Retina (tissue), 1 donor: Measurements from ENCODE around the gene TRIM62.
A peak's percentile ranks its signal among the peaks of the same experiment; 100 is the strongest.

Experiments
- DNase-seq: peaks from one replicate; pipeline ENCODE4 v3.0.0-alpha.2; 2016

Gene TRIM62

DNA sequence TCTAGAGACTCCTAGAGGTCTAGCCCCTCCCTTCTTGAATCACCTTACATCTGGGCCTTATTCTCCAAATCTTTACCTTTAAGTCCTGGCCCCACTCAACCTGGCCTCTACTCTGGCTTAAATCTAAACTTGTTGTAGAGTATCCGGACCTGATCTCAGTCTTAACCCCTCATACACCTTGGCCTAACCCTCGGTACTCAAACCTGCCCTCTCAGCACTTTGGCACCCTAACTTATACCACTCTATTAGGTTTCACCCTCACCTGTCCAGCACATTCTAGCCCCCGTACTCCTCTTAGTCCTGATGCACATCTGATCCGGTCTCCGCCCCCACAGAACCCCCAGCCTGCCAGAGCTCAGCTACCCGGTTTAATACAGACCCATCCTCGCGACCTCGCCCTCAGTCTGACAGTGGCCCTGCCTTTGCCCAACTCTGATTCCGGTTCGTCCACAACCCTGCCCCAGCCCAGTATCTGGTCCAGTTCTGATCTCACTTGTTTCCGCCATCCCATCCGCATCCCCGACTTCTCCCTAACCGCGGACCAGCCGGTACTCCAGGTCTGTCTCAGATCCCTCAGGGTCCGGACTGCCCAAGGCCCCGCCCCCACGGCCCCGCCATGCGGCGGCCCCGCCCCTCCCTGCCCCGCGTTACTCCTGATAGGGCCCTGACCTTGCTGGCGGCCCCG is 1.5 kb downstream of the TRIM62 start:
- no peak for DNase-seq

DNA sequence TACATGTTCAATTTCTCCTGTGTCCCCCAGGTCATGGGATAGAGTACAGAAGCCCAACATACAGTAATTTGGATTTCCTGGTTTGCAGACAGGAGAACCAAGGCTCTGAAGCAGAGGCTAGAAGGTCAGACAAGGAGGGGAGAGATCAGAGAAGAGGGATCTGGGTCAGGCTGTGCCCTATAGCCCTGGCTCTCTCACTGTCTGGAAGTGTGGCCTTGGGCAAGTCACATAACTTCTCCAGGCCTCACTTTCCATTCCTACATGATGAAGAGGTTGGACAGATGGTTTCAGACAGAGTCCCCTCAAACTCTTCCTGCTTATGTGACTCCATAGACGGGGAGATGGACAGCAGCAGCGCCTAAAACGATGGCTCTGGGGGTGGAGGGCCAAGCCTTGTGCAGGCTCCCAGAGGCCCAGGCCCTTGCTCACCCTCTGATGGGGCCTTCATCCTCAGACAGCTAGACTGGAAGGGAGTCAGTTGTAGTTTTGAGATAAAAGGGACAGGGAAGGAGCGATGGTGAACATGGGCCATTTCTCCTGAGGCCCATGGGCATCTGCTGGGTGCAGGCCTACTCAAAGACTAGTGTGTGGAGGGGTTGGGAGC is 2.9 kb downstream of the TRIM62 start:
- no peak for DNase-seq

DNA sequence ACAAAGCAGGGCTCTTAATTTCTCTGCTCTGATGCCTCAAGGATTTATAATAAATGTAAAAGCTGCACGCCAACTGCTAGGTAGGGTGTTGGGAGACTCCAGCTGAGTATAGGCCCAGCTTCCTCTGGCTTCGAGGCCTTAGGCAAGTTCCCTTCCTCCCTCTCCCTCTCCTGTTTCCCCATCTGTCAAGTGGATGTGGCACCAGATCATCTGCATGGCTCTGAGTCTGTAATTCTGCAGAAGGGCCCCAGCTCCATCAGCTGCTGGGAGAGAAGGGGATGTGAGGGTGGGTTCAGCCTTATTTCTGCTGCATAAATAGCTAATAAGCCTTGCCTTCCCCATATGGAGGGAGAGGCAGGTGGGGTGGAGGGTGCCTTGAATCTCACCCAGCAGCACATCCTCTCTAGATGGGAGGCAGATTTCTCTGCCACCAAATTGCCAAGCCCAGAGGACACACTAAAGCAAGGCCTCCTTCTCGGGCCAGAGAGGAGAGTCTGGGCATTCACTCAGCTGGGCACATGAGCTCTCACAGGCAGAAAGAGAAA is 3.8 kb downstream of the TRIM62 start:
- no peak for DNase-seq

DNA sequence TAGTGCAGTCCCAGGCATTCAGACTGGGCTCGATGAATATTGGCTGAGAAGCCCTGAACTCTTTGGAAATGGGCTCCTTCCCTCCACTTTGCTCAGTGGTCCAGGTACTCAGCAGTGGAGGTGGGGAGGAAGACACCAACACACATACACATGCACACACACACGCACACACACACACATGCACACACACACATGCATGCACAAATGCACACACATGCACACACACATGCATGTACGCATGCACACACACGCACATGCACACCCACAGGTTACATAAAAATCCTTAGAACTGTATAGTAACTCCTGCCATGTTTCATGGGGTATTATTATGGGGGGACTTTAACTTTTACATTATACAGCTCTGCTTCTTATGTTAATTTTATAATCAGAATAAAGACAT is 5.0 kb downstream of the TRIM62 start:
- no peak for DNase-seq

DNA sequence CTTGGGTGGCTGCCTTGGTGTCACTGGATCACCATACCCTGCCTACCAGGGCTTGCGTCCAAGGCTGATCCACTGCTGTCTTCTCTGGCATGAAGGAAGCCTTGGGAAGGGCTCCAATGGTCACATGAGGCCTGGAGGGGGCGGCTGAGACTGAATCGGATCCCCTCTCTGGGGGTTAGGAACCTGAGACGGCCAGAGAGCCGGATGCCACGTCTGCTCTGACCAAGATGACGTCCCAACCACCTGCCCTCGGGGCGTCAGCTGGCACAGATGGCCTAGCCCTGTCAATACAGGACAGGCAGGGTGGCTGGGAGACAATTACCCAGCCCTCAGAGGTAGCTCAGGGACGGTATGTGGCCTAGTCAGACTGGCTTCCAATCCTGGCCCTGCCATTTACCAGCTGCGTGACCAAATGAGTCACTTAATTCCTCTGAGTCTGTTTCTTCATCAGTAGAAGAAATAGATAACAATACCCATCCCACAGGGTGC is 5.4 kb downstream of the TRIM62 start:
- DNase-seq: peak; percentile 37

DNA sequence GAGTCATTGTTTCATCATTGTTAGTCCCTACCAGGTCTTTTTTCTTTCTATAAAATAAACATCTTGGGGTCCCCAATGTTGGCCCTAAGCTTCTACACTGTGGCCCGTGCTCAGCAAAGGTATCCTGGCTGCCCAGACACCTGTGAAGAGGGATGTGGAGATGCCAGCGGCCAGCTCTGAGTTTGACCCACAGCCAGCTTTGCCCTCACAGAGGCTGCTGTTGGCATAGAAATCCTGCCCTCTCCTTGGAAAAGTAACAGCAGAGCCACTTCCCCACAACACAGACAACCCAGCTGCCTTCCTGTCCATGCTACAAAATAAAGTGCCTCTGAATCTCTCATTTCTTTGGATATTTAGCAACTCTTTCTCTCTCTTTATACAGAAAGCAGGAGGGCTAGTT is 6.0 kb downstream of the TRIM62 start:
- DNase-seq: no peak

DNA sequence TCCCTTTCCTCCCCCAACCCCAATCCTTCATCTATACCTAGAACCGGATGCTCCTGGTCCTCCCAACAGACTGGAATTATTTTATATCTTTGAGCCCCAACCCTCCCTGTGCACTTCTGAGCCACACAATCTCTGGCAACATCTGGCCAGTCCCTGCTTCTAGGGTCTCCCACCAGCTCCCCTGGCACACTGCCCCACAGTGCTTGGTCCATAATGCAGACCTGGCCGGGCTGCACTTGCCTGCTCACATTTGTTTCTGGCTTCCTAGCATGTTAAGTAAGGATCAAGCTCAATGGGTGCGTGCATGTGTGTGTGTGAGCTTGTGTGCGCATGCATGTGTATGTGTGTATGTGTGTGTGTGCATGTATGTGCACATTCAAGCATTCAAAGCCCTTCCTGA is 8.8 kb downstream of the TRIM62 start:
- no peak for DNase-seq

DNA sequence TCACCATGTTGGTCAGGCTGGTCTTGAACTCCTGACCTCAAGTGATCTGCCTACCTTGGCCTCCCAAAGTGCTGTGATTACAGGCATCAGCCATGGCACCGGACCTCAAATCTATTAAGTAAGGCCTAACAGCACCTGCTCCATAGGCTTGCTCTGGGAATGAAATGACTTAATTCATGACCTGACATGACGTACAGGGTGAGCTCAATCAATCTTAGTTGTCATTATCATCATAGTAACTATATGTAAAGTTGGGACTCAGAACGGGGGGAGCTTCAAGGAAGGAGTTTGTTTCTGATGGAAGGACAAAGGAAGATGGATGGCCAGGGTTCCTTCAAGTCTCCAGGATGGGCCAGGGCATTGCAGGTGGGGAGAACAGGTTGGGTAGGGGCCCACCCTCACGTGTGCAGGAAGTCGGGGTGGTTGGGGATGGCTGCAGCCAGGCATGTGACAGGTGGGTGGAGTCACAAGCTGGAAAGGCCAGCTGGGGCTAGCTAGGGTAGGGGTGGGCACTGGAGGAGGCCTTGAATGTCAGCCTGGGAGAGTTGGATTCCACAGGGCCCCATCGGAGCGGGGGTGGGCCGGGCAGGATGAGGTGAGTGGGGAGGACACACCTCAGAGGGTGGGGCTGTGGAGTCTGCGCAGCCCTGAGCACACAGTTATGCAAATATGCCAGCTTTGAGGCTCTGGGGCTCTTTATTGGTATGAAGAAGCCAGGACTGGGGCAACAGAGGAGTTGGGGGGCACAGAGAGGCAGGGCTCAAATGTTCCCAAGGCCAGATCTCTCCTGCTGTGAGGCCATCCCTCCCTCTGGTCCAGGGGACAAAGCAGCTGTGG is 9.6 kb downstream of the TRIM62 start:
- DNase-seq: no peak

DNA sequence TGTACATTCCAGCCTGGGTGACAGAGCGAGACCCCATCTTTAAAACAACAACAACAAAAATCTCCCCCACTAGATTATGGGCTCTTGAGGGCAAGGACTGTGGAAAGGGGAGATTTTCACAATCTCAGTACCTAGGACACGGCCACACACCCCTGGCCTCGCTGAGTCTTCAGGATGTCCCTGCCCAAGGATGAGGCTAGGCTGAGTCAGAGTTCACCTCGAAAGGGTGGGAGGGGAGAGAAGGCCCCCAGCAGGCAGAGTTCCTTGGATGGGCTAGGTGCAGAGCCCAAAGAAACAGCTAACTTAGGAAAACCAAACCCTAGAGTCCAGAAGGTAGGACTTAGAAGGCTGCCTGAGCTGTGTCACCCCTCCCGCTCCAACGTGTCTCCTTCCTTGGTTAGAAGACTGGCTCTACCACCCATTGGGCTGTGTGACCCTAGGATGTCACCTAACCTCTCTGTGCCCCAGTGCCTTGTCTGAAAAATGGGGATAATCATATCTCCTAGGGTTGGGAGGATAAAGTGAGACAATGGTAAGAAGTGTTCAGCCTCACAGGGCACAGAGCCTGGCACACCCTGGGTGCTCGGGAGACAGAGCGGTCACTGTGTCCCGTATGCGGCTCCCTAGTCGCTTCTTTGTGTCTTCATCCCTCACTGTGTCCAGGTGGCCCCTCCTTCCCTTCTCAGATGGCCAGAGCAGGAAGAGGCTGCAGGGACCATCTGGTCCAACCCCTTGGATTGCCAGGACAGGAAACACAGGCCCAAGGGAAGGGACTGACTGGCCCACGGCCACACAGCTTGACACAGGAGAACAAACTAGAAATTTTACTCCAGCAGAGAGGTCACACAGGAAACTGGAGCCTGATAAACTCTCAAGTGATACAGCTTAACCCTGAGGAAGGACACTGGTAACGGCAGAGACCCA is 11.2 kb downstream of the TRIM62 start:
- DNase-seq: no peak

DNA sequence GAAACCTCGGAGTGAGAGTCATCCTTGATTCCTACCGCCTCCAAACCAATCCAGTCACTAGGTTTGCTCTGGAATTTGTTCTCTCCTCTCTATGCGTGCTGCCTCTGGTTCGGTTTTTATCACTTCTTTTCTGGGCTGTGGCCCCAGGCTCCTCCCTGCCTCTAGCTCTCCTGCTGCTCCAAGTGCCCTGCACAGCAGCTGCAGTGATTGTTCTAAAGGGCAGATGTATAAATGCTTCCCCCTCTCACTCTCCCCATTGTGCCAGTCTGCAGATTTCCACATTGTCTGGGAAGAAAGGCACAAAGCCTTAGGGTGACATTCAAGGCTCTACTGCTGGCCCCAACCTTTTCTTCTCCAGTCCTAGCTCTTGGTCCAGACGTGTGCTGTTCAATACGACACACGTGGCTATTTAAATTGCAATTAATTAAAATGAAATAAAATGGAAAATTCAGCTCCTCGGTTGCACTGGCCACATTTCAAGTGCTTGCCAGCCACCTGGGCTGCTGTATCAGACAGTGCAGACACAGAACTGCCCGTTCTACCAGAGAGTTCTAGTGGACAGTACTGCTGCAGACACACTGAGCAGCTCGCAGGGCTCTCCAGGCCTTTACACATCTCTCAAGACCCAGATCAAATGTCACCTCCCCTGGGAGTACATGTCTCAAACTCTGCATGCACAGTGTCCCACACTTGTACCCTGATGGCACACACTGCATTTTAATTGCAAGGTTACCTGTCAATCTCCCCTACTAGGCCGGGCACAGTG is 12.4 kb downstream of the TRIM62 start:
- DNase-seq: peak; percentile 21

DNA sequence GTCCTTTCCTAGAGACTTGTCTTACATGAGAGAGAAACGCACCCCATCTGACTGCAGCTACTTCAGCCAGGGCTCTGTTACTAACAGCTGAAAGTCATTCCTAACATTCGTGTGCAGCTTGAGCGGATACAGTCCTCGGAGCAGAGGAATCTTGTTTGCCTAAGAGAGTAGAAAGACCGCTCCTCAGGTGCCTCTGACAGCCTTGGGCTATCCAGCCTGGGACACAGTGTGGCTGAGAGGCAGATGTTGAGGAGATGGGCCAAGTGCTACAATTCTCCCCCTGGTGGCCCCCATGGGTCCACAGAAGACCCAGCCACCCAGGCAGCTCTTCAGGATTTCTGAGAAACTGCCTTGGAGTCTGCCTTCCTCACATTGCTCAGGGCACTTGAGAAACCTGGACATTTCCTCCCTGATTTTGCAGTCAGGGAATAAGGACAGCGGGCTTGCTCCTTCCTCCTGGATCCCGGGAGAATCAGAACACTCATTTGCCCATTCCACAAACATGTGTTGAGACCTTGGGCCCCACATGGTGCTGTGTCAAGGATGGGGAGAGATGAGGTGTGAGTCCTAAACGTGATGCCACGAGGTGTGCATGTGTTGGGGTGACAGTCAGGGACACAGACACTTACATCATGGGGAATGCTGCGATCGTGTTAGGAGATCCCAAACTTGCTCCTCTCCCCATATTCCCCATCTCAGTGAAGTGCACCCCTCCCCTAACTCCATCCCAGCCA is 13.1 kb downstream of the TRIM62 start:
- no peak for DNase-seq

DNA sequence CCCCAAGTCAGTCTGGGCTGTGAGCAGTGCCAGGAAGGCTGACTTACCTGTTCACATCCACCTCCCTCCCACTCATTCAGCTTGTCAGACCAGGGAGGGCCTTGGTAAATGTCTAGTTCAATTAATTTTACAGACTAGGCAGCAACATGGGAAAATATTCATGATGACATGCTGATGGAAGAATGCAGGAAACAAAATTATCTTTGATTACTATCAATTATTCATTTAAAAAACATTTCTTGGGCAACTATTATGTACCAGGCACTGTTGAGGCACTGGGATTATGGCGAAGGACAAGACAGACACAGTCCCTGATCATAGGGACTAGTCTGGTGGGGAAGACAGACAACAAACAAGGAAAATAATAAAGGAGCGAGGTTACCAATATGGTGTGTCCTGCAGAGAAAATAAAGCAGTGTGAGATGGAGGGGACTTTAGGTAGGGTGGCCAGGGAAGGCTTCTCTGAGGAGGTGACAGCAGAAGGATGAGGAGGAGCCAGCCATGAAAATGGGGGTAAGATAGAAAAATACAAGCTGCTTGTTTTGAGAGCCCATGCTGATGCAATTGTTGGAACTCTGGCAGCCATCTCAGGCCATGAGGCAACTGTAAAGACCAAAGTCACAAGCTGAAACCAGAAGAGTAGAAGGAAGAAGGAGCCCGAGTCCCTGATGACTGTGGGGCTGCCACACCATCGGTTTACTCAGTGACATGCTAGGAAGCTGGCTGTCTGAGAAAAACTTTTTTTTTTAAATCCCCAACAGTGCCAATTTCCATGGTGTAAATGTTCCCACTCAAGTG is 14.0 kb downstream of the TRIM62 start:
- no peak for DNase-seq

DNA sequence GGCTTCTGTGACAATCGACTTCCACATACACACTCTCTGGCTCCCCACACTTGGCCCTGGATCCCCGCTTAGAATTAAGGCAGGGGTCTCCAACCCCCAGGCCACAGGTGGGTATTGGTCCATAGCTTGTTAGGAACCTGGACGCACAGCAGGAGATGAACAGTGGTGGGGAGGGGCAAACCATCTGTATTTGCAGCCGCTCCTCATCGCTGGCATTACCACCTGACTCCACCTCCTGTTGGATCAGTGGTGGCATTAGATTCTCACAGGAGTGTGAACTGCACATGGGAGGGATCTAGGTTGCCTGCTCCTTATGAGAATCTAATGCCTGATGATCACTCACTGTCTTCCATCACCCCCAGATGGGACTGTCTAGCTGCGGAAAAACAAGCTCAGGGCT is 16.0 kb downstream of the TRIM62 start:
- DNase-seq: no peak

DNA sequence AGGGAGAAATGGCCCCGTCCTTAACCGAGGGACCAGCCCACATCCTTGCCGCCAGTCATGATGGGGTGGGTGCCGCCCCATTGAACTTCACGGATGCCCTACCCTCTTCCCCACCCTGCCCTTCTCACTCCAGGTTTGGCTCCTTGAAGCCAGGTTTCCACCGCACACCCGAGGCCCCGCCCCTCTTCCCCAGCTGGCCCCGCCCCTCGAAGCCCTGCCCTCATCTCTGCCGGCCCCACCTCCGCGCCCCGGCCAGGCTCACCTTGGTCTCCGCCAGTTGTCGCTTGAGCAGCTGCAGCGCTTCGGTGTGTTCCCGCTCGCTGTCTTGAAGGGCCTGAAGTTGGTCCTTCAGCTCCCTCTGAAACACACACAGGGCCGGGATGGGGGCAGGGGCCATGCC is 16.6 kb downstream of the TRIM62 start:
- DNase-seq: no peak

DNA sequence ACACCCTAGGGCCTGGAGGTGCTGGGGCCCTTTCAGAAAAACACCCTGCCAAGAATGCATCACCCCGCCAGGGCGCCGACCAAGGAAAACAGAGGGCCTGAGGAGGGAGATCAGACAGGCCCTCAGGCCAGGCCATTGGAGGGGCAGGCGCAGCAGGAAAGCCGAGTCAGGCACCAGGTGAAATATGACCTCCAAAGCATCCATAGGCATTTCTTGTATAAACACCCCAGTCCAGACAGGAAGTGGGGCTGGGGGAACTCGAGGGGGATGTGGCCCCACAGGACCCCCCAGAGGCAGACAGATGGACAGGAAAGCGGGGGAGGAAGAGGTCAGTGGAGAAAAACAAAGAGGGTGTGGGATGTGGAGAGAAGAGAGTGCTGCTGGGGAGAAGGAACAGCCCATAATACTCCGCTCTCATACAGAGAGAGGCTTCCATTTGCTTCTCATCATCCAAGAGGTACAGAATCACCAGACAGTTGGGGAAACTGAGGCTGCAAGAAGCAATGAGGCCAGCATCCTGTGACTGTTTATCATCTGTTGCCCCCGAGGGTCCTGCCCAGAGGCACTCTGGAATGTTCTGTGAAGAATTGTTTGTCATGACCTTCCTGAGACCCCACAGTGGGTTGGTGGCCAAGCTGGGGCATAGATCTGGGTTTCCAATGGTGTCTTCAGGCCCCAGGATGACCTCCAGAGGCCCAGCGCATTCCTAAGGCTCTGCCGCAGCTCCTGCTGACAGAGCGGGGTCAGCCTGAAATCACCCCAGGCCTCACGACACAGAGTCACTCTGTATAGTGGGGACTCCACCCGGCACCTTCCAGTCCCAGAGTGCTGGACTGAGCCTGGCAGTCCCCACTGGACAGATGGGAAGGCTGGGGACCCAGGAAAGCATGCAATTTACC is 18.0 kb downstream of the TRIM62 start:
- DNase-seq: peak; percentile 37

DNA sequence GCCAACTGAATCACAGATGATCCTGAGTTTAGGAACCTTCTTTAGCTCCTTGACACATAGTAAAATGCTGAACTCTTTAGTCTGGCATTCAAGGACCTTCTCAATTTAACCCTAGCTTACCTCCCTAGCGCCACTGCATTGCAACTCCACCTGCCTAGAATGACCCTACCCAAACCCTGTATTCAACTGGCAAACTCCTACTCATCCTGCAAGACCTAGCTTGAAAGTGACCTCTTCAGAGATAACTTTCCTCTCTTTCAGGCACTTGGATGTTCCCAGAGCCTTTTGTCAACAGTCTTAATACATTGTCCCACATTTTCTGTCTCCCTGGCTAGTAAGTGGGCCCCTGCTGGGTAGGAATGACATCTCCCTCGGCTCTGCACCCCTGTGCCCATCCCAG is 19.7 kb downstream of the TRIM62 start:
- no peak for DNase-seq

DNA sequence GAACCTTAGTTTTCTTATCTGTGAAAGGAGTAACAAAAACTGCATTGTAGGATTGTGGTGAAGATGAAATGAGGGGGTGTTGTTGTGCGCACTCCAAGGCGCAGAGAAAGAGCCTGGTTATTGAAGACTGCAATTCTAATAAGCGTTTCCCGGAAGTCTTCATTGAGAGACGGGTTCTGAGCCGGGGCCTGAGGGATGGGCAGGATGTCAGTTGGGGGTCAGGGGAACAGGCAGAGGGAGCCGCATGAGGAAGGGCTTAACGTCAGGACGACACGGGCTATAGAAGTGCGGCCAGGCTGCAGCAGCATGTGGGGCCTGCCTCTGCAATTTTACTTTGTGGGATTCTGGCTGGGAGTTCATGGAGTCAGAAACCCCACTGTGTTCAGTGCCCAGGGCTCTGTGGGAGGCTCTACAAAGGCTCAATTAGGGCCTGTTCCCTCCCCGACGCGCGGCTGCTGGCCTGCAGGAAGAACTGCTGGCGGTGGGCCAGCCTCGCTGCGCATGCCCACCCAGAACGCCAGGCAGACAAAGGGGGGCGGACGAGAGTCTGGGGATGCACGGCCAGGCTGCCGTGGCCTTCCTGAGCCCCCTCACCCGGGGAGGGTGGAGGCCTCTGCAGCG is 20.7 kb downstream of the TRIM62 start:
- DNase-seq: peak; percentile 93

DNA sequence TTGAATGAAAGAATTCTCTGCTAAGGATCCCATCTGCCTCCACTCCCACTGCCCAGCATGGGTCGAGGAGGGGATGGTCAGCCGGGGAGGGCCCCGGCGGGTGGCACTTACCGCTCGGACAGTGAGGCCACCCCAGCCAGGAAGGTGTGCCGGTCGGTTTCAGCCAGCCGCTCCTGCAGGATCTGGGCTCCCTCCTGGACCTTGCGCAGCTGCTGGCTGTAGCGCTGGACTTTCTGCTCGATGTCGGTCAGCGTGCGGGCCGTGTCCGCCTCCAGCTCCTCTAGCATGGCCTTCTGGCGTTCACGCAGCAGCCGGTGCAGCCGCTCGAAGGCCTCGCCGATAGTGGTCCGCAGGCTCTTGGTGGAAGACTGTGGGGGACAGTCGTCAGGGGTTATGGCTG is 22.3 kb downstream of the TRIM62 start:
- no peak for DNase-seq

DNA sequence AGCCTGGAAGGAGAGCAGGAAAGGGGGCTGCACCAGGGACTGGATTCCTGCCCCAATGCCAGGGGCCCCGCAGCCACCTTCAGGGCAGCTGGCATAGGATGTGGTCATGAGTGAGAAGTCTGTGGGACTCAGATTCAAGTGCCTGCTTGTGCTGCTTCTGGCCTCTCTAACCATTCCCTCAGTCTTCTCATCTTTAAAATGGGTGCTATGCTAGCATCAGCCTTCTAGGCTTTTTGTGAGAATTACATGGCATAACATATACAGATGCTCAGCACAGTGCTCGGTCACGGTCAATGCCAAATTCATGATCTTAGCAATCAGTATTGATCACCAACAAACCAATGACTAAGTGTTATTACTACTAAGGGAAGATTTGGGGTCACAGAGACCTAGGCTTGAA is 23.5 kb downstream of the TRIM62 start:
- no peak for DNase-seq
